Activated T-cell treated with anti-CD3 and anti-CD28 coated beads, Interleukin-2, amount 50 U/mL, for 24 hours (primary cell): ENCODE measurements around the gene PLA2G15.

Experiments used
- DNase-seq: peaks from one replicate; pipeline ENCODE4 v3.0.0-alpha.2; 2020
- H3K27ac Mint-ChIP-seq: 2 replicates; pipeline ENCODE4 v1.8.0; 2020; ENCODE audit warnings: mild to moderate bottlenecking, mixed read lengths
- H3K27me3 Mint-ChIP-seq: 2 replicates; pipeline ENCODE4 v1.8.0; 2020; ENCODE audit warnings: mixed read lengths
- H3K36me3 Mint-ChIP-seq: 2 replicates; pipeline ENCODE4 v1.8.0; 2020; ENCODE audit warnings: low read depth, mixed read lengths
- H3K4me1 Mint-ChIP-seq: 2 replicates; pipeline ENCODE4 v1.8.0; 2020; ENCODE audit warnings: low read depth, mixed read lengths
- H3K4me3 Mint-ChIP-seq: 2 replicates; pipeline ENCODE4 v1.8.0; 2020; ENCODE audit warnings: mild to moderate bottlenecking, moderate library complexity, mixed read lengths
- H3K9me3 Mint-ChIP-seq: 2 replicates; pipeline ENCODE4 v1.8.0; 2020; ENCODE audit warnings: mixed read lengths

The PLA2G15 gene

GRCh38 chr16:68236137-68236825 lies 8.9 kb upstream of the PLA2G15 start:
- H3K27ac Mint-ChIP-seq = peak overlapping the region; percentile 92
- no peaks in the 10 kb centered on the region for H3K27me3 Mint-ChIP-seq
- H3K4me3 Mint-ChIP-seq = peak overlapping the region; percentile 81
- peak; percentile 71 for DNase-seq
- peaks cover 42% of the 10 kb centered on the region for H3K4me1 Mint-ChIP-seq
- no peaks in the 10 kb centered on the region for H3K9me3 Mint-ChIP-seq
- peaks cover 9% of the 10 kb centered on the region for H3K36me3 Mint-ChIP-seq

GRCh38 chr16:68236826-68237242 lies 8.3 kb upstream of the PLA2G15 start:
- DNase-seq = no peak
- peak overlapping the region; percentile 92 for H3K27ac Mint-ChIP-seq

GRCh38 chr16:68237243-68238028 lies 7.7 kb upstream of the PLA2G15 start:
- Mint-ChIP-seq H3K36me3 (peaks cover 3% of the 10 kb centered on the region), H3K27ac (peak overlapping the region; percentile 92), H3K27me3 (no peaks in the 10 kb centered on the region), H3K4me1 (peaks cover 42% of the 10 kb centered on the region), H3K4me3 (peak overlapping the region; percentile 81), H3K9me3 (no peaks in the 10 kb centered on the region)
- DNase-seq = peak; percentile 94

More at GRCh38 chr16:68236826-68237242, 8.3 kb upstream of the PLA2G15 start:
- Mint-ChIP-seq H3K36me3 (peaks cover 3% of the 10 kb centered on the region), H3K4me1 (peaks cover 42% of the 10 kb centered on the region), H3K4me3 (peak overlapping the region; percentile 81), H3K9me3 (no peaks in the 10 kb centered on the region), H3K27me3 (no peaks in the 10 kb centered on the region)

- DNase-seq = no peak
- peak overlapping the region; percentile 92 for H3K27ac Mint-ChIP-seq
- H3K4me3 Mint-ChIP-seq = peak overlapping the region; percentile 81
- H3K9me3 Mint-ChIP-seq = no peaks in the 10 kb centered on the region
- H3K27me3 Mint-ChIP-seq = no peaks in the 10 kb centered on the region
- peaks cover 3% of the 10 kb centered on the region for H3K36me3 Mint-ChIP-seq
- peaks cover 39% of the 10 kb centered on the region for H3K4me1 Mint-ChIP-seq
Measured at GRCh38 chr16:68238029-68238345, 7.2 kb upstream of the PLA2G15 start.

GRCh38 chr16:68242085-68242484 lies 3.1 kb upstream of the PLA2G15 start:
- Mint-ChIP-seq H3K9me3 (no peaks in the 10 kb centered on the region), H3K4me3 (no peak overlapping the region), H3K4me1 (peaks cover 44% of the 10 kb centered on the region), H3K27ac (no peak overlapping the region), H3K36me3 (peaks cover 7% of the 10 kb centered on the region), H3K27me3 (no peaks in the 10 kb centered on the region)
- no peak for DNase-seq

- H3K27me3 Mint-ChIP-seq = no peaks in the 10 kb centered on the region
- H3K36me3 Mint-ChIP-seq = peaks cover 4% of the 10 kb centered on the region
- no peak overlapping the region for H3K27ac Mint-ChIP-seq
- no peak for DNase-seq
- no peaks in the 10 kb centered on the region for H3K9me3 Mint-ChIP-seq
- peaks cover 37% of the 10 kb centered on the region for H3K4me1 Mint-ChIP-seq
- no peak overlapping the region for H3K4me3 Mint-ChIP-seq
Measured at GRCh38 chr16:68242926-68243858, 2.0 kb upstream of the PLA2G15 start.

GRCh38 chr16:68244481-68244902 lies 681 bp upstream of the PLA2G15 start:
- H3K9me3 Mint-ChIP-seq = no peaks in the 10 kb centered on the region
- peak overlapping the region; percentile 91 for H3K4me3 Mint-ChIP-seq
- H3K27me3 Mint-ChIP-seq = no peaks in the 10 kb centered on the region
- DNase-seq = no peak
- H3K4me1 Mint-ChIP-seq = peaks cover 28% of the 10 kb centered on the region
- H3K36me3 Mint-ChIP-seq = peaks cover 10% of the 10 kb centered on the region
- peak overlapping the region; percentile 89 for H3K27ac Mint-ChIP-seq

- H3K4me3 Mint-ChIP-seq = peak overlapping the region; percentile 91
- H3K36me3 Mint-ChIP-seq = peaks cover 20% of the 10 kb centered on the region
- H3K27me3 Mint-ChIP-seq = no peaks in the 10 kb centered on the region
- no peaks in the 10 kb centered on the region for H3K9me3 Mint-ChIP-seq
- H3K27ac Mint-ChIP-seq = no peak overlapping the region
- H3K4me1 Mint-ChIP-seq = peaks cover 24% of the 10 kb centered on the region
- DNase-seq = no peak
Measured at GRCh38 chr16:68246121-68246520, 948 bp downstream of the PLA2G15 start.

GRCh38 chr16:68246666-68247065 lies 1.5 kb downstream of the PLA2G15 start:
- H3K27ac Mint-ChIP-seq = no peak overlapping the region
- H3K36me3 Mint-ChIP-seq = peaks cover 22% of the 10 kb centered on the region
- DNase-seq = no peak
- H3K27me3 Mint-ChIP-seq = no peaks in the 10 kb centered on the region
- H3K4me1 Mint-ChIP-seq = peaks cover 24% of the 10 kb centered on the region
- H3K9me3 Mint-ChIP-seq = no peaks in the 10 kb centered on the region
- H3K4me3 Mint-ChIP-seq = peak overlapping the region; percentile 91

GRCh38 chr16:68247400-68247799 lies 2.2 kb downstream of the PLA2G15 start:
- no peak overlapping the region for H3K4me3 Mint-ChIP-seq

GRCh38 chr16:68247932-68248331 lies 2.8 kb downstream of the PLA2G15 start:
- Mint-ChIP-seq H3K4me3 (no peak overlapping the region), H3K36me3 (peaks cover 30% of the 10 kb centered on the region), H3K27me3 (no peaks in the 10 kb centered on the region), H3K4me1 (peaks cover 24% of the 10 kb centered on the region), H3K27ac (no peak overlapping the region), H3K9me3 (no peaks in the 10 kb centered on the region)
- DNase-seq = no peak

More at GRCh38 chr16:68247400-68247799, 2.2 kb downstream of the PLA2G15 start:
- no peak overlapping the region for H3K27ac Mint-ChIP-seq
- no peak for DNase-seq
- peaks cover 29% of the 10 kb centered on the region for H3K36me3 Mint-ChIP-seq
- H3K27me3 Mint-ChIP-seq = no peaks in the 10 kb centered on the region
- peaks cover 24% of the 10 kb centered on the region for H3K4me1 Mint-ChIP-seq
- no peaks in the 10 kb centered on the region for H3K9me3 Mint-ChIP-seq

- no peak for DNase-seq
- Mint-ChIP-seq H3K27me3 (no peaks in the 10 kb centered on the region), H3K36me3 (peaks cover 33% of the 10 kb centered on the region), H3K4me1 (peaks cover 23% of the 10 kb centered on the region), H3K27ac (no peak overlapping the region), H3K9me3 (no peaks in the 10 kb centered on the region), H3K4me3 (no peak overlapping the region)
Measured at GRCh38 chr16:68249371-68249770, 4.2 kb downstream of the PLA2G15 start.

- DNase-seq = no peak
- no peaks in the 10 kb centered on the region for H3K9me3 Mint-ChIP-seq
- peaks cover 12% of the 10 kb centered on the region for H3K4me1 Mint-ChIP-seq
- no peak overlapping the region for H3K4me3 Mint-ChIP-seq
- peaks cover 37% of the 10 kb centered on the region for H3K36me3 Mint-ChIP-seq
- H3K27ac Mint-ChIP-seq = no peak overlapping the region
- H3K27me3 Mint-ChIP-seq = no peaks in the 10 kb centered on the region
Measured at GRCh38 chr16:68250951-68251350, 5.8 kb downstream of the PLA2G15 start.

GRCh38 chr16:68251832-68252231 lies 6.7 kb downstream of the PLA2G15 start:
- Mint-ChIP-seq H3K4me3 (no peak overlapping the region), H3K27ac (no peak overlapping the region), H3K4me1 (peaks cover 3% of the 10 kb centered on the region), H3K9me3 (no peaks in the 10 kb centered on the region), H3K36me3 (peaks cover 45% of the 10 kb centered on the region), H3K27me3 (no peaks in the 10 kb centered on the region)
- DNase-seq = no peak
